ENCODE measurements around the gene MDM1. TPM values are rescaled to one million over a fixed set of nuclear protein-coding genes. Genes with fewer than 3 reads are reported as not detected.

MDM1 gene
- total RNA-seq, 1 experiment from 2014 or later: 10.0 TPM

GRCh38 chr12:68305278-68305677, 26.9 kb downstream of the MDM1 start (continued):
- TF ChIP-seq, protein P1, sequence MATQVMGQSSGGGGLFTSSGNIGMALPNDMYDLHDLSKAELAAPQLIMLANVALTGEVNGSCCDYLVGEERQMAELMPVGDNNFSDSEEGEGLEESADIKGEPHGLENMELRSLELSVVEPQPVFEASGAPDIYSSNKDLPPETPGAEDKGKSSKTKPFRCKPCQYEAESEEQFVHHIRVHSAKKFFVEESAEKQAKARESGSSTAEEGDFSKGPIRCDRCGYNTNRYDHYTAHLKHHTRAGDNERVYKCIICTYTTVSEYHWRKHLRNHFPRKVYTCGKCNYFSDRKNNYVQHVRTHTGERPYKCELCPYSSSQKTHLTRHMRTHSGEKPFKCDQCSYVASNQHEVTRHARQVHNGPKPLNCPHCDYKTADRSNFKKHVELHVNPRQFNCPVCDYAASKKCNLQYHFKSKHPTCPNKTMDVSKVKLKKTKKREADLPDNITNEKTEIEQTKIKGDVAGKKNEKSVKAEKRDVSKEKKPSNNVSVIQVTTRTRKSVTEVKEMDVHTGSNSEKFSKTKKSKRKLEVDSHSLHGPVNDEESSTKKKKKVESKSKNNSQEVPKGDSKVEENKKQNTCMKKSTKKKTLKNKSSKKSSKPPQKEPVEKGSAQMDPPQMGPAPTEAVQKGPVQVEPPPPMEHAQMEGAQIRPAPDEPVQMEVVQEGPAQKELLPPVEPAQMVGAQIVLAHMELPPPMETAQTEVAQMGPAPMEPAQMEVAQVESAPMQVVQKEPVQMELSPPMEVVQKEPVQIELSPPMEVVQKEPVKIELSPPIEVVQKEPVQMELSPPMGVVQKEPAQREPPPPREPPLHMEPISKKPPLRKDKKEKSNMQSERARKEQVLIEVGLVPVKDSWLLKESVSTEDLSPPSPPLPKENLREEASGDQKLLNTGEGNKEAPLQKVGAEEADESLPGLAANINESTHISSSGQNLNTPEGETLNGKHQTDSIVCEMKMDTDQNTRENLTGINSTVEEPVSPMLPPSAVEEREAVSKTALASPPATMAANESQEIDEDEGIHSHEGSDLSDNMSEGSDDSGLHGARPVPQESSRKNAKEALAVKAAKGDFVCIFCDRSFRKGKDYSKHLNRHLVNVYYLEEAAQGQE (IDR thresholded peaks at IDR 0.05; ENCODE audit: low read depth): no peak
- no peak for TF ChIP-seq EGR1 (IDR thresholded peaks at IDR 0.05; ENCODE audit: low read depth)

- Histone ChIP-seq H4K20me1 (ENCODE audit: insufficient read depth) (no peaks in the 10 kb centered on the region), H3K9ac (ENCODE audit: low read length) (no peak overlapping the region), H3K9me2 (ENCODE audit: insufficient read depth) (no peaks in the 10 kb centered on the region), H3K4me3 (replicated peaks in 1 of 2; ENCODE audit: low read depth in 1 of 2, low read length in 2 of 2) (no peak overlapping the region), H3K4me2 (ENCODE audit: low read length) (no peak overlapping the region), H2AFZ (ENCODE audit: low read depth, low read length, poor library complexity, severe bottlenecking) (no peak overlapping the region), H3K27ac (ENCODE audit: low read depth, low read length) (no peak overlapping the region), H3K4me1 (ENCODE audit: control insufficient read depth in 1 of 2, insufficient read depth in 2 of 2, low read length in 2 of 2) (no peaks in the 10 kb centered on the region), H3K9me3 (ENCODE audit: control insufficient read depth in 1 of 2, insufficient read depth in 1 of 2, low read depth in 1 of 2, low read length in 2 of 2) (no peaks in the 10 kb centered on the region), H3K36me3 (ENCODE audit: control insufficient read depth in 1 of 2, insufficient read depth in 2 of 2, low read length in 2 of 2) (no peaks in the 10 kb centered on the region), H3K27me3 (ENCODE audit: insufficient read depth, low read length) (no peaks in the 10 kb centered on the region), H3K79me2 (ENCODE audit: insufficient read depth, low read length) (no peaks in the 10 kb centered on the region)
- CTCF ChIA-PET: no interaction called here
- RAD21 ChIA-PET (ENCODE audit: low non-redundant PET in 1 of 2, low total read pairs in 2 of 2, uncharacterized antibody in 2 of 2, unreplicated experiment in 2 of 2): no interaction called here
- POLR2A ChIA-PET: no interaction called here
- ATAC-seq (no peak), DNase-seq (ENCODE audit: low read depth, low spot score) (no peak)
- TF ChIP-seq ELF1 (IDR thresholded peaks at IDR 0.05; ENCODE audit: borderline replicate concordance, low read depth) (no peak), EZH2phosphoT487 (IDR thresholded peaks at IDR 0.05; ENCODE audit: borderline replicate concordance) (no peak), EGR1 (IDR thresholded peaks at IDR 0.05; ENCODE audit: low read depth) (no peak), ATF3 (IDR thresholded peaks at IDR 0.05) (no peak), ZBTB33 (IDR thresholded peaks at IDR 0.05; ENCODE audit: extremely low read depth, insufficient replicate concordance, low read length) (no peak), ZNF274 (IDR thresholded peaks at IDR 0.05; ENCODE audit: low read depth, low read length) (no peak), EZH2 (IDR thresholded peaks at IDR 0.05) (no peak), SP1 (IDR thresholded peaks at IDR 0.05; ENCODE audit: low read depth) (no peak), POLR2A (IDR thresholded peaks at IDR 0.05; ENCODE audit: borderline replicate concordance, extremely low read depth, insufficient read depth, insufficient read length) (no peak)
- TF ChIP-seq, protein P2, sequence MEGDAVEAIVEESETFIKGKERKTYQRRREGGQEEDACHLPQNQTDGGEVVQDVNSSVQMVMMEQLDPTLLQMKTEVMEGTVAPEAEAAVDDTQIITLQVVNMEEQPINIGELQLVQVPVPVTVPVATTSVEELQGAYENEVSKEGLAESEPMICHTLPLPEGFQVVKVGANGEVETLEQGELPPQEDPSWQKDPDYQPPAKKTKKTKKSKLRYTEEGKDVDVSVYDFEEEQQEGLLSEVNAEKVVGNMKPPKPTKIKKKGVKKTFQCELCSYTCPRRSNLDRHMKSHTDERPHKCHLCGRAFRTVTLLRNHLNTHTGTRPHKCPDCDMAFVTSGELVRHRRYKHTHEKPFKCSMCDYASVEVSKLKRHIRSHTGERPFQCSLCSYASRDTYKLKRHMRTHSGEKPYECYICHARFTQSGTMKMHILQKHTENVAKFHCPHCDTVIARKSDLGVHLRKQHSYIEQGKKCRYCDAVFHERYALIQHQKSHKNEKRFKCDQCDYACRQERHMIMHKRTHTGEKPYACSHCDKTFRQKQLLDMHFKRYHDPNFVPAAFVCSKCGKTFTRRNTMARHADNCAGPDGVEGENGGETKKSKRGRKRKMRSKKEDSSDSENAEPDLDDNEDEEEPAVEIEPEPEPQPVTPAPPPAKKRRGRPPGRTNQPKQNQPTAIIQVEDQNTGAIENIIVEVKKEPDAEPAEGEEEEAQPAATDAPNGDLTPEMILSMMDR (IDR thresholded peaks at IDR 0.05 in 2 of 3, conservative IDR thresholded peaks at IDR 0.05 in 1 of 3; ENCODE audit: borderline replicate concordance in 1 of 3, insufficient read depth in 1 of 3, low read depth in 2 of 3, low read length in 2 of 3): no peak
- TF ChIP-seq, protein P3, sequence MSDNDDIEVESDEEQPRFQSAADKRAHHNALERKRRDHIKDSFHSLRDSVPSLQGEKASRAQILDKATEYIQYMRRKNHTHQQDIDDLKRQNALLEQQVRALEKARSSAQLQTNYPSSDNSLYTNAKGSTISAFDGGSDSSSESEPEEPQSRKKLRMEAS (IDR thresholded peaks at IDR 0.05): no peak
- TF ChIP-seq, protein P1 (IDR thresholded peaks at IDR 0.05; ENCODE audit: low read depth): no peak
- BruUV-seq (replicated peaks): no TSS peak
- intact Hi-C loops (cut with micrococcal nuclease): no loop called here
Measured at GRCh38 chr12:68304626-68305025, 27.5 kb downstream of the MDM1 start.
